ENCODE data around the gene INHBB.
"Not testable (repeated sequence)": the region's sequence is repeated elsewhere in the genome, so short reads cannot be mapped to it uniquely, and the experiment has no call there.

The INHBB gene

DNA sequence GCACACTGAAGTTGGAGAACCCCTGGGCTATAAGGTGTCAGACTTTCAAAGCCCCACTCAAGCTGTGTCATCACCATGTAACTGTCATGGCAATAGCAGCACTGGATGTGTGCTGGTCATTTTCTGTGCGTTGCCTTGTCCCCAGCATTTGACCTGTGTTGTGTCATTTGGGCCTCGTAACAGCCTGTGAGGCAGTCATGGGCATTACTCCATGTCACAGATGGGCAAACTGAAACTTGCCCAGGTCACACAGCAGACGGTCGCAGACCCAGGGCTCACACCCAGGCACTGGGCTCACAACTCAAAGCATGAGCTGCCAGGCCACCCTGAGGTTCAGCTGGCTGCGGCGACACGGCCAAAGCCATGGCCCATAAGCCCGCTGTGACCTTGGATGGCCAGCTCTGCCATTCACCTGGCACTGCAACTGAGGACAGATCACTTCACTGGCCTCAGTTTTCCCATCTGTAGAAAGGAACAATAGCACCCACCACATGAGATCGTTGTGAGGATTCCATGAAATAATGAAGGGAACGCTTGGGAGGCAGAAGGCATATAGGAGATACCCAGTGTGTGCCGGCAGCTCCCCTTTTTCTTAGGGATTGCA is 36.7 kb downstream of the INHBB start:
- DNase-seq (ENCODE audit: low read depth), result no peak

DNA sequence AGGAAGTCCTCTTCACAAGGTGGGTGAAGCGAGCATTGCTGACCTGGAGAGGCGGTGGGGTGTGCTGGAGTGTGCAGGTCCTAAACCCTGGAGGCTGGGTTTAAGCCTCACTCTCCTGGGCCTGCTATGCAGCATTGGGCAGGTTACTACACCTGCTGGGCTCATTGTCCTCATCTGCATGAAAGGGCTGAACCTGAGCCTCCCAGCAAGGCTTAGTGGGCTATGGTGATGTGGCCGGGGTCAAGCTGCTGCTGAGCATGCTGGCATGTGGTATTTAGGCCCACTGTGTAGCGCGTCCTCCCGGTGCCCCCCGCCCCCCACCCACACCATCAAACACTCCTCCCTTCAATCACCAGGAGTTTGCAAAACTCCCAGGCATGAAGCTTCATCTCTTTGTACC is 37.3 kb downstream of the INHBB start:
- no peak for DNase-seq (ENCODE audit: low read depth)

DNA sequence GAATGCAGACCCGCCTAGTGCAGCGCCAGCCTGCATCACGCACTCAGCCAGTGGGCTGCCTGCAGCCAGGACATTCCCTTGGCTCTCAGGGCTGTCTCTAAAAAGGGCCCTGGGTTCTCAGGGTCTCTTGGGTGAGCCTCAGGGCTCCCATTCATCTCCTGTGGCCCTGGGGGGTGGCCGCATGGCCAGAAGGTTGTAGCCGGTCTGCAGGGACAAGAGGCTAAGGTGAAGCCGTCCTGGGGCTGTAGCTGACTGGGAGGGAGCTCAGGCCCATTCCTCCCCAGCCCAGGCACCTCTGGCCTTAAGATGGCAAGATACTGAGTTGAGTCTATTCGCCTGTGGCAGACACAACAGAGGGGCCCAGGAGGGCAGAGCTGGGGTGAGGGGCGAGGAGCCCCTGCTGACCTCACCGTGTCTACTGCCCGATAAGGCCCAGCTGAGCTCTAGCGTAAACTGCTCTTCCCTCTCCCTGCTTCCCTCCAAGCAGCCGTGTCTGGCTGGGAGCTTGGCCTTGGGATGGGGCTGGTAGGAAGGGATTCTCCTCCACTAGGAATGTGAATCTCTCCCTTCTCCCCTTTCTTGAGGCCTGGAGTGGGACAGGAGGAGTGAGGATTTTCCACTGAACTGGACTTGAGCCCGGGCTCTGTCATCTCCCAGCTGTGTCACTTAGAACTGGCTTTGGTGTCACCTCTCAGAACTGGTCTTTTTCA is 37.9 kb downstream of the INHBB start:
- DNase-seq (ENCODE audit: low read depth), result no peak

DNA sequence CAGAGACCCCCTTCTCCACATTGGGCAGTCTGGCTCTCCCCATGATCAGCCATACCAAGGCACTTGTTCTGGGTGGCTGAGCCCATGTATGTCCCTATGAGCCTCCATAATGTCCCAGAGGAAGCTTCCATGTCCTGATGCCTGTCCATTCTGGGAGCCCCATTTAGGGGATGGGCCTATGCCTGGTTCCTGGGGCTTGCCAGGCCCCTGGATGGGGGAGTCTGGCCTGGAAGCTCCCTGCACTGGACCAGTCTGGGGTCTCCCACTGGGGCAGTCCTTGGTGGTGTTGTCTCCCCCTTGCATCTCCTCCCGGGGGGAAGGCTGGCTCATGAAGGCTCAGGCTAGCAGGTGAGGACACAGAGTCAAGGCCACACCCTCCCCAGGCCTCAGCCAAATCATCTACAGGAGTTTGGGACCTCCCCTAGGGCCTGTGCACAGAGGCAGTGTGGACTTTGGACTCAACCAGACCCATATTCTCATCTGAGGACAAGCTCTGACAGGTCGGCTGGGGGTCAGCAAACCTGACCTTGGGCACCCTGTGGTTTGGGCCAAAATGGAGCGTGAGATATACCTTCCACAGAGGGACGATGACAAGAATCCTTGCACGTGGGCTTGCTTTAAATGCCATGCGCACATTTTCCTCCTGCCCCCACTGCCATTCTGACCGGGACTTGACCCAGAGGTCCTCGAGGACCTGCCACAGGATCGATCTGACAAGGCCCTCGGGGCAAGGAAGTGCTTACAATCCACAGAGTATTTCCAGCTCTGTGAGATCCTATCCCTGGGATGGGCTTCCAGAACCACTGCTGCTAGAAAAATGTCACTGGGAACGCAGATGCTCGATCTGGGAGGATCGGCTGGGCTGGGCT is 38.8 kb downstream of the INHBB start:
- DNase-seq (ENCODE audit: low read depth), result no peak

DNA sequence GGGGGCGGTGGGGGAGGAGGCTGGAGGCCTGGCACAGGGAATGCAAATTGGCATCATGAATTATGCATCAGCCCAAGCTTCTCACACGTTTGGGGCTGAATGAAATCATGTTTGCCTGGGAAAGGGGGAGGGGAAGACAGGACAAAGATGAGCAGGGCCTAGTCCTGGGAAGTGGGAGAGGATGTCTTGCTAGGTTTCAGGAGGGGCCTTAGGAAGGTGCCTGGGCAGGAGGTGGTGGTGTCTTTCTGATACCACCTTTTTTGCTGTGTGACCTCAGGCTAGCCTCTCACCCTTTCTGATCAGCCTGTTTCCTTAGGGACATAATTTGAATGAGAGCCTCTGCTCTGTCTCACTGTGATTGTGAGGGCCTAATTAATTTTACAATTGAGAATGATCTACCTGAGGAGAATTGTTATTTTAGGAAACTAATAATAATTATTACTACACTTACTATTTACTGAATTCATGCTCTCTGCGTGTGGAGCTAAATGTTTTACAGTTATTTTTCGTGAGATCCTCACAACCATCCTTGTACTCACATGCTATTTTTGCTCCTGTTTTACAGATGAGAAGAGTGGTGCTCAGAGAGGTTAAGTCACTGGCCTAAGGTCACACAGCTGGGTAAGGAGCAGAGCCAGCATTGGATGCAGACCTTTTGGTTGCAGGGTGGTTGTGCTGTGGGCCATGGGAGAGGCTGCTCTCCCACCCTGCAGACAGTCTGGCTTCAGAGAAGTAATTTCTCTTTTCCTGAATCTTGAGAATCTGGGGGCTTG is 39.6 kb downstream of the INHBB start:
- DNase-seq (ENCODE audit: low read depth), result no peak

DNA sequence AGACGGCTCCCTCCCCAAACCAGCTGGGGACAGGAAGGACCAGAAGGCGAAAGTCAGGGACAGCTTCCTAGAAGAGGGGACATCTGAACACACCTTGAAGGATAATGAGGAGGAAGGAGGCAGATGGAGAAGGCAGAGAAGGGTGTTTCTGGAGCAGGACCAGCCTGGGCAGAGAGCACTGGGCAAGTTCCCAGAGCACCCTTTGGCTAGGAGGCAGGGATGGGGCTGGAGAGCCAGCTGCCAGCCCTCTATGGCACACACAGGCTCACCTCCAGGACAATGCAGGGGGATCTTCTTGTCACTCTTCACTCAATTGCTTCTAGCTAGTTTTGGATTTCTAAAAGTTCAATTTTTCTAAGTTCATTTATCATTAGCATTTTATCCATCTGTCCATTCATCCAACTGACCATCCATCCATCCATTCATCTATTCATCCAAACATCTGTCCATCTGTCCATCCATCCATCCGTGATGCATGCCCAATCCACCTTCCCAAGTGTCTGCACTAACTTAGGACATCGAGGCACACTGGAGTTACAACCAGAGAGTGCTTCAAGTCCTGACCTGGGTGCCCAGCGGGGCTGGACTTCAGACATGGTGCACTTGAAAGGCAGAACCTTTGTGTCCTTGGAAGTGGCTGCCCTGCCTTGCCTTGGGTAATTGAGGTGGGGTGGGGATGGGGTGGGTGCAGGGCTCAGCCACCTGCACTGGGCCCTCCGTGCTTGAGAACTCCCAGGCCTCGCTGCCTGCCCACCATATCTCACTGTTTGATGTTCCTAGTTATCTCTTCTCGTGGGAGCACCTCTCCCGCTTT is 42.5 kb downstream of the INHBB start:
- DNase-seq (ENCODE audit: low read depth), result no peak

DNA sequence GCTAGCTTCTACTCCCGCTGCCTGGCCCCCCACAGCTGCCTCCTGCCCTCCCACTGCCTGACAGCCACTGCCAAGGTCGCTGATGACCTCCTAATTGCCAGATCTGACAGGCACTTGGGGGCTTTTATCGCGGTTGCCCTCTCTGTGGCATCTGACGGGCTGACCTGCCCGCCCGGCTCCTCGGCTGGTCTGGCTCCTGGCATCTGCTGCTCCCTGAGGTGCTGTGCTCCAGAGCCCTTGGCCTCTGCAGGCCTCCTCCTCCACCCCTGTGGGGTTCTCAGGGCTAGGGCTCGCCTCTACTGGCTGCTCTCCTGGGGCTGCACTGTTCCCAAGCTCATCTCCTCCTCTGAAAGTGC is 43.1 kb downstream of the INHBB start:
- no peak for DNase-seq (ENCODE audit: low read depth)

DNA sequence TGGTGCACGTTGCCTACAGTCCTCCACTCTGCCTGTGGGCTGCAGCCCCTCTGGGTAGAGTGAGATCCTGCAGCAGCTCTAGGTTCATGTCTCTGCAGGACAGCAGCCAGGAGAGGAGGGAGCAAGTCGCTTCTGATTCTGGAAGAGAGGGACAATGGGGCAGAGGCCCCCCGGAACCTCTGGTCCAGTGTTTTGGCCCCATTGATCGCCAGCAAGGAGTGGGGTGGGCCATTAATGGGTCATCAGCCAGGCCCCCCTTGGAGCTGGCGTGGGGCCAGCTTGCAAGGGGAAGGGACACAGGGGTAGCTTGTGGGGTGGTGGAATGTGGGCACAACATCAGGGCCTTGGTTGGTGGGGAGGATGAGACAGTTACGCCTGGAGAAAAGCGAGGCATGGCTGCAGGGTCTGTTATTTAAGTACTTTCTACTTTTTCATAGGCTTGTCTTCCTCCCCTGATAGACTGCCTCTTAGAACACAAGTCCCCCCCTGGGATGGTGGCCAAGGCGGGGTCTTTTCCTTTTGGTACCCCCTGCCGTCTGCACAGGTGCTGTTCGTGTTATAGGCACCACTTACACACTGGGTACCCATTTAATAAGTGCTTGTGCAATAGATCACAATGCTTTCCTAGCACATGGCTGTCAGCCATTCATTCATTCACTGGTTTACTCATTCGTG is 44.6 kb downstream of the INHBB start:
- no peak for DNase-seq (ENCODE audit: low read depth)

DNA sequence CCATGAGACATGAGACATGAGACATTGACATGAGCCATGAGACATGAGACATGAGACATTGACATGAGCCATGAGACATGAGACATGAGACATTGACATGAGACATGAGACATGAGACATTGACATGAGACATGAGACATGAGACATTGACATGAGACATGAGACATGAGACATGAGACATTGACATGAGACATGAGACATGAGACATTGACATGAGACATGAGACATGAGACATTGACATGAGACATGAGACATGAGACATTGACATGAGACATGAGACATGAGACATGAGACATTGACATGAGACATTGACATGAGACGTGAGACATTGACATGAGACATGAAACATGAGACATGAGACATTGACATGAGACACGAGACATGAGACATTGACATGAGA is 45.4 kb downstream of the INHBB start:
- not testable (repeated sequence) for DNase-seq (ENCODE audit: low read depth)

DNA sequence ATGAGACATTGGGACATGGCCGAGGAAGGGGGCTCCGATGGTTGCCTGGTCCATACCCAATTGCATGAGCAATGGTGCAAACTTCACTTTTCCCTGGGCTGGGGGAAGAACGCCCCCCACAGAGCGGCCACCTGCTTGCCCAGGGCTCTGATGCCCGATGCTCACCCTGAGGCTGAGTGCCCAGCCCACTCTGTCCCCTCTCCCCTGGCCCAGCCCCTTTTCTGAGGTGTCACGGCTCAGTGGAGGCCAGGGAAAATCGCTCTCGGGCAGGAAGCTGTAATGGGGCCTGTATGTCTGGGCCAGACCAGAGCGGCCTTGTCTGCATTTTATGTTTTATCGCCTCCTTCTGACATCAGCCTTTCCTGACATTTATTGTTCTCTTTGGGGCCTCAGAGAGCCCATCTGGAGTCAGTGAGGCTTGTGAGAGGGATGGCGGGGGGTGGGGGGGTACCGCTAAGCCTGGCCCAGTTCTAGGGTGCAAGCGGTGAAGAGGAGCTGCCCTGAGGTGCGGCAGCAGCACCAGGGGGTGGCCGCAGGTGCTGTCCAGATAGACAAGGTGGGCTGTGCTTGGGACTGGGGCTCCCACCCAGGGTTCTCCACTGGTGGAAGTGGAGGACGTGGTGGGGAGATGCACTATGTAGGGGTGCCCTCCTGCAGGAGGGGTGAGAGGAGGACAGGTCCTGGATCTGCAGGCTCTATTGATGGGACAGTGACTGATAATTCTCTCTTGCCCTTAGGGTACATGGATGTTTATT is 46.2 kb downstream of the INHBB start:
- DNase-seq (ENCODE audit: low read depth), result no peak

DNA sequence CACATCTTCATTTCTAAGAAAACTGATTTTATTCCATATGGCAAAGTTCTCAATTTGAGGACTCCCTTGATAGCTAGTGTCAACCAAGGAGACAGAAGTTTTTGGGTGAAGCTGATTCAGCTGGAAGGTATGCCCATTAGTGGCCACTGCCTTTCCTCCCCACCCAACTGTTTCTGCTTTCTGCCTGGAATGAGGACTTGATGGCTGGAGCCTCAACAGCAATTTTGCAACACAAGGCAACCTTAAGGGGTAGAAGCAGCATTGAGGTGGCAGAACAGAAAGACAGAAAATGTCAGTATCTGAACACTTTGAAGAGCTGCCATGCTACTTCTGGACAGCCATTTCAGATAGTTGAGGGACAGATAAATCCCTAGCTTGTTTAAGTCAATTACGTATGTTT is 47.0 kb downstream of the INHBB start:
- no peak for DNase-seq (ENCODE audit: low read depth)

DNA sequence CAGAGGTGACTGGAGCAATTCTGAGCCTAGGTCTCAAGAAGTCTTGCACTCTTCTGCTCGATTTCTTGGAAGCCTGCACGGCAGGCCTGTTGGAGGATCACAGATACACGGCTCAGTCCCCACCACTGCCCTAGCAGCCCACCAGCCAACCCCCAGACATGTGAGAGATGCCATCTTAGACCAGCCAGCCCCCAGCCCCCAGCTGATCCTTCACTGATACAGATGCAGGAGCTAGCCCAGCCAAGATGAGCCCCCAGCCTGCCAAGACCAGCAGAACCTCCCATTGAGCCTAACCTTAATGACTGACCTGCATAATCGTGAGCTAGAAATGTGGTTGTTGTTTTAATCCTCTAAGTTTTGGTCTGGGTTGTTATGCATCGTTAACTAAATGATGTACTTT is 47.5 kb downstream of the INHBB start:
- no peak for DNase-seq (ENCODE audit: low read depth)

DNA sequence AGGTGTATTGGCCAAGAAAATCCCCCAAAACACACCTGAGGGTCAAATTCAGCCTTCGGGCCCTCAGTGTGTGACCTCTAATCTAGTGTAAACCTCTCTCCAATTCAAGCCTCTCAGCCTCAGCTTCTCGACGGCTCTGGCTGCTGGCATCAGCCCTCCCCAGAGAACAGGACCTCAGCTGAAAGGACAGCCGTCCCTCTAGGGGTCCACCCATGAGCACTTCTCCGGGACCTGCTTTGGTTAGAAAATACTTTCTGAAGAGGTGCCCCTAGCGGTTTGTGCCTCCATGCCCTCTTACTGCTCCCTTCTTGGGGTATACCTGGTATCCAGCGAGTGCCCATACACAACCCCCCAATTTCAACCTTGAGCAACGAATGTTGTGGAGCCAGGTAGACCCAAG is 48.8 kb downstream of the INHBB start:
- DNase-seq (ENCODE audit: low read depth), result no peak

DNA sequence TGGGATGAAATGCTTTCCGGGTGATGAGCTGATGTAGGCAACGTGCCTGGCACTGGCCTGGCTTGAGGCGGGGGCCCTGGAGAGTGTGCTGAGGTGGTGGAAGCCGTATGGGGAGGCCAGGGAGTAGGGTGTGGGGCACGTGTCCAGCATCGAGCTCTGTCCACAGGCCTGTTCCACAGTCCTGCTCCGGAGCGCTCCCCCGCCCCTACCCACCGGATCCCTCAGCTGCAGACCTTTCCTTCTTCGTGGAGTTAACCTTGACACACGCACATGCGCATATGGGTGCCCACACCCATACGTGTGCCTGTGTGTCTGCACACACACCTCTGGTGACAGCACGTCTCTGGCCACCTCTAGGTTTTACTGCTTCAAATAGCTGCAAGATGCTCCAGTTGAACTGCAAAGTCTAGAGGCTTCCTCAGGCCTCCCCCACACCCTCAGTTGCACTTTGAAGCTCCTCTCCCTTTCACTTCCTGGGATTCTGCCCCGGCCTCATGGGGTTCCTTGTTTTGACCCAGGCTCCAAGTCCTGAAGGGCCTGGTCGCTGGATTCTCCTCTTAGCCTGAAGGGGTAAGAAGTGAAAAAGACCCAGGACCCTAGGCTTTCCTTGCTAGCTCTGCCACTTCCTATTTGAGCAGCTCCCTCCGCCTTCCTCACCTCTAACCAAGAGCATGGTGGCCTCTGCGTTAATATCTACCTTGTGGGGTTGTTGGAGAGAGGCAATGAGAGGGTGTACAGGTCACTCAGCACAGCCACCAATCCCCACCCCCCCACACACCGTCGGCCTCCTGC is 49.5 kb downstream of the INHBB start:
- no peak for DNase-seq (ENCODE audit: low read depth)

DNA sequence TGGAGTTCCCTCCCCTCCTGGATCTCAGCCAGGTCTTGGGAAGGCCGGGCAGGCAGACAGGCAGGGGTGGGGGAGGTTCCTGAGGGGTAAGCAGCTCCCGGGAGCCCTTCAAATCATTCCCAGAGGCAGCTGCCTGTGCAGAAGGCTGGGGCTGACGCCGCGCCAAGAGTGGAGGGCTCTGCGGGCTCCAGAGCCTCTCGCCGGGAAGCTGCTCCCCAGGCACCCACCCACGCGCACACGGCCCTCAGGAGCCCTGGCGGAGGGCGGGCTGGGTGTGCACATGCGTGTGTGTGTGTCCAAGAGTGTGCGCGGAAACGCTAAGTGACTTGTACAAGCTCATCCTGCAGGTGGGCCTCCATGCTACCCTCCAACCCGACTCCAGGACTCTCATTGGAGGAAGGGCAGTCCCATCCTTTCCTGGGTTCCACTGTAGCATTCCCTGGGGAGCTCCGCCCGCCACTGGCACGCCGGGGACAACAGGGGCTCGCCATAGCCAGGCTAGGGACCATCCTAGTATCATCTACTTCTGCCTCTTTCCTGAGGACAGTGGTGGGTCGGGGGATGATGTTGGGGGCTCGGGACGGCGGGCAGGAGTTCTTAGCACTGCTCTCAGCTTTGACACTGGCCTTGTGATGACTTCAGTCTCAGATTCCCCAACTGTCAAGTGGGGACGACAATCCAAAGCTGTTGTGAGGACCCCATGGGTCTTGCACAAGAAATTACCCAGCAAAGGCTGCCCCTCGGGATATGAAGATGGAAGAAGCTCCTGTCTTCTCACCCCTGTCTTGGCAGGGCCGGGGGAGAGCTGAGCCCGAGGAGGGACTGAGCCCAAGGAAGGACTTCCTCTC is 50.3 kb downstream of the INHBB start:
- no peak for DNase-seq (ENCODE audit: low read depth)

DNA sequence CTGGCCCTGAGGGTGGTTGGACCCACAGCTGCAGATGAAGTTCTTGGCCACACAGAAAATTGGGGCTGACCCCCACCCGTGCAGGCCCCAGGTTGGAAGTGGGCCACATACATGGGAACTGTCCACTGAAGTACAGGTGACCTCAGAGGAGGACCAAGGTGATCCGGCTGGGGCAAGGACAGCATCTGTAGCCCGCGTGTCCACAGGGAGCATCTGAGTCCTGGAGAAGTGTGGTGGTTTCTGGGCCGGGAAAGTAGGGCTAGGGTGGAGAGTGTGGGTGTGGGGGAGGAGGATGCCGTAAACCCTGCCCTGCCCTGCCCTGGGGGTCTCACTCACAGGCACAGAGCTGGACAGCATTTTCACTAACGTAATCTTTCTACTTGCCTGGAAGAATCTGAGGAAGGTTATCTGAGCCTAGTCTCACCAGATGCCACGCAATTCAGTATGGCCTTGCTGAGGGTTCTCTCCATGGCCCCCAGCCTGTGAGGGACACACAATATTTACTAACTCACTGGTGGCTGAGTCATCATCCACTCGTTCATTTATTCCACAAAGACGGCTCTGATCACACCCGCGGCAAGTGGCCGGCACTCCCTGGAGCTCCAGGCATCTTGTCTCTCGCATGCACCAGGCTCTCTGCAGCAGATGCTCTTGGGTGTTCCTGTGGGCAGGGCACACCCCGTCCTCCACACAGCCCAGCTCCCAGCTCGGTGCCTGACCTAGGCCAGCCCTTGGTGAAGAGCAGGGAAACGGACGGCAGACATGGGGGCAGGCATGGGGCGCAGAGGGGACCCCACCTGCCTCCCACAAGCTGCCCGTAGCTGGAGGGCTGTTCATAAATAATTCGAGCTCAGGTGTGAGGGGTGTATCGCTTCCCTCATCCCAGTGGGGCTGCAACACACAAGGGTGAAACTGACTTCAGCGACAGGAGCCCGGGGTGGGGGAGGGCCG is 51.2 kb downstream of the INHBB start:
- no peak for DNase-seq (ENCODE audit: low read depth)
